EL (cell line): ENCODE data around the gene LILRA6.
"Not testable (repeated sequence)": the region's sequence is repeated elsewhere in the genome, so short reads cannot be mapped to it uniquely, and the experiment has no call there.

Experiments used
- DNase-seq: peaks from one replicate; pipeline ENCODE4 v3.0.0-alpha.2; 2016

LILRA6 gene

GRCh38 chr19:54206030-54206830 is 36.4 kb downstream of the LILRA6 start:
- no peak for DNase-seq

- no peak for DNase-seq
Measured at GRCh38 chr19:54204767-54205468, 37.7 kb downstream of the LILRA6 start.

GRCh38 chr19:54203151-54203611 is 39.4 kb downstream of the LILRA6 start:
- no peak for DNase-seq

- no peak for DNase-seq
Measured at GRCh38 chr19:54201980-54202379, 40.6 kb downstream of the LILRA6 start.

GRCh38 chr19:54201172-54201701 is 41.4 kb downstream of the LILRA6 start:
- no peak for DNase-seq

- no peak for DNase-seq
Measured at GRCh38 chr19:54199401-54199800, 43.2 kb downstream of the LILRA6 start.

GRCh38 chr19:54197121-54197520 is 45.5 kb downstream of the LILRA6 start:
- DNase-seq: no peak

- no peak for DNase-seq
Measured at GRCh38 chr19:54196536-54196935, 46.1 kb downstream of the LILRA6 start.

- not testable (repeated sequence) for DNase-seq
Measured at GRCh38 chr19:54194463-54194862, 48.1 kb downstream of the LILRA6 start.

- no peak for DNase-seq
Measured at GRCh38 chr19:54193011-54193410, 49.6 kb downstream of the LILRA6 start.

- no peak for DNase-seq
Measured at GRCh38 chr19:54191811-54192453, 50.7 kb downstream of the LILRA6 start.

- DNase-seq: peak; percentile 88
Measured at GRCh38 chr19:54191011-54191810, 51.4 kb downstream of the LILRA6 start, which contains the start of gene TSEN34. TSEN34 (plus strand) TSS chr19:54191308; CDS start chr19:54191365, 57 bp downstream.

- peak; percentile 100 for DNase-seq
Measured at GRCh38 chr19:54190503-54191010, 52.0 kb downstream of the LILRA6 start.

GRCh38 chr19:54189735-54190502 is 52.7 kb downstream of the LILRA6 start:
- DNase-seq: peak; percentile 100

GRCh38 chr19:54189145-54189734 is 53.4 kb downstream of the LILRA6 start, which contains the start of gene MBOAT7:
MBOAT7 (minus strand) TSS chr19:54189580; CDS start chr19:54188508, 1,072 bp downstream.
- no peak for DNase-seq

GRCh38 chr19:54188215-54188871 is 54.2 kb downstream of the LILRA6 start:
- peak; percentile 81 for DNase-seq

GRCh38 chr19:54186934-54187381 is 55.6 kb downstream of the LILRA6 start:
- no peak for DNase-seq
